ENCODE measurements around the gene CSH2.
"Not testable (repeated sequence)": the region's sequence is repeated elsewhere in the genome, so short reads cannot be mapped to it uniquely, and the experiment has no call there.

The CSH2 gene

DNA sequence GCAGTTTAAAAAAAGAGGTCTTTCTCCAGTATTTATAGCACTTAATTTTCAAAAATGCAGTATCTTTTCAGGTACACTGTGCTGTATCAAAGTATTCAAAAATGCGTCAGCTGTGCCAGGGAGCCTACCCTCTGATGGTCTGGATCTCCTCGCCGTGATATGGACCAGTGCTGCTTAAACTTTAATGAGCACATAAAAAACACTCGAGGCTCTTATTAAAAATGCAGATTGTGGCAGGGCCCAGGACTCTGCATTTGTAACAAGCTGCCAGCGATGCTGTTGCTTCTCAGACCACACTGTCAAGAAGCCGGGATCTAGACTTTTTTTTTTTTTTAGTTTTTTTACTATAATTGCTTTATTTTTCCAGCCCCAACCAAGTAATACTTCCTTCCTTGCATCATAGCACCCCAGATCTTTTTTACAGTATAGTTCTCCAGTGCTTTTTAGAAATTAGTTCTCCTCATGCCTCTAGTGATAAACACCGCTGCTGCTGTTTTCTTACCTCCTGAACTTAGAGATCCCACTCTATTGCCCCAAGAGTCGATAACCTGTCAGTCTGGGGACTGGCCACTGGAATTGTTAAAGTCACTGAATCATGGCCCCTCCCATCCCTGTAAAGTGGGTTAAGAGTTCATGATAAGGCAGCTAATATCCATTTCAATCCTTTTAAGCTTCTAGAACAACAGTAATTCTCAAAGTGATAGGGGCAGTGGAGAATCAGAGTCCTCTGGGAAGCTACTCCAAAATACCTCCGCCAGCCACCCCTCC is 29.4 kb downstream of the CSH2 start:
- H2BK120ac ChIP-seq (ENCODE audit: low read depth, low read length) = no peak overlapping the region
- H3K4me2 ChIP-seq (ENCODE audit: insufficient read depth, low read length, poor library complexity, severe bottlenecking) = no peak overlapping the region
- peaks cover 4% of the 10 kb centered on the region for H3K79me1 ChIP-seq (ENCODE audit: low read depth, low read length)
- no peak overlapping the region for H3K18ac ChIP-seq (ENCODE audit: low read length)
- no peak overlapping the region for H4K8ac ChIP-seq (ENCODE audit: low read depth, low read length)
- H3K4me3 ChIP-seq (ENCODE audit: low read length in 2 of 2) = peak overlapping the region in 1 of 2 donors; percentile 61
- H2BK15ac ChIP-seq (ENCODE audit: low read length) = no peak overlapping the region
- no peak overlapping the region for H3K27ac ChIP-seq (replicated peaks; ENCODE audit: low read length)
- H3K4ac ChIP-seq (ENCODE audit: low read length) = no peak overlapping the region
- no peak overlapping the region for H2BK5ac ChIP-seq (ENCODE audit: low read length)
- H2AK5ac ChIP-seq (ENCODE audit: low read depth, low read length) = no peak overlapping the region
- no peaks in the 10 kb centered on the region for H3K36me3 ChIP-seq (replicated peaks in 1 of 2; ENCODE audit: control insufficient read depth in 2 of 2, insufficient read depth in 2 of 2, low read length in 2 of 2)
- peaks cover 0 to 4% of the 10 kb centered on the region in 2 donors for H3K9me3 ChIP-seq (replicated peaks in 1 of 2; ENCODE audit: control insufficient read depth in 2 of 2, insufficient read depth in 1 of 2, low read depth in 1 of 2, low read length in 2 of 2)
- peaks cover 0 to 4% (median 0%) of the 10 kb centered on the region in 3 experiments for H3K27me3 ChIP-seq (ENCODE audit: control insufficient read depth in 3 of 3, insufficient read depth in 3 of 3, low read depth in 1 of 3, low read length in 3 of 3)
- H3K9ac ChIP-seq (ENCODE audit: low read depth, low read length, poor library complexity) = no peak overlapping the region
- DNase-seq (ENCODE audit: low spot score) = no peak
- H2BK12ac ChIP-seq (ENCODE audit: low read length) = no peak overlapping the region
- H2AFZ ChIP-seq (ENCODE audit: low read length) = peak overlapping the region; percentile 95
- H3K14ac ChIP-seq (ENCODE audit: low read length) = no peak overlapping the region
- no peak overlapping the region for H3K23ac ChIP-seq (ENCODE audit: low read depth, low read length, poor library complexity)
- H4K91ac ChIP-seq (ENCODE audit: low read depth, low read length, poor library complexity) = no peak overlapping the region
- H3K4me1 ChIP-seq (ENCODE audit: control insufficient read depth in 2 of 2, insufficient read depth in 1 of 2, low read depth in 1 of 2, low read length in 2 of 2) = peaks cover 11 to 13% of the 10 kb centered on the region in 2 donors
- WGBS, 2 donors (ENCODE audit: extremely low coverage in 2 of 2, insufficient read length in 2 of 2, insufficient replicate concordance in 1 of 2) = no CpG with 5 or more reads among the region's 9 CpGs

DNA sequence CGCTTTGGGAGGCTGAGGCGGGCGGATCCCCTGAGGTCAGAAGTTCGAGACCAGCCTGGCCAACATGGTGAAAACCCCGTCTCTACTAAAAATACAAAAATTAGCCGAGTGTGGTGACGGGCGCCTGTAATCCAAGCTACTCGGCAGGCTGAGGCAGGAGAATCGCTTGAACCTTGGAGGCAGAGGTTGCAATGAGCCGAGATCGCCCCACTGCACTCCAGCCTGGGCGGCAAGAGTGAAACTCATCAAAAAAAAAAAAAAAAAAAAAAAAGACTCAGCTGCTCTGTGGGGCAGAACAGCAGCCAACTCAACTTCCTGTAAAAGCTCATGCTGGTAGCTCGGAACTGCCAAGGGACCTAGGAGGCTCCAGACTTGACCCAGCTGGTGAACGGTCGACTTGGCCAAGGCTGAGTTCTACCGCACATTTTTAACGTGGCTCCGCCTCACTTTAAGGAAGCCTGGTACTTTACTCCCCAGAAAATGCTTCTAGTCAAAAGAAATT is 30.0 kb downstream of the CSH2 start:
- H3K23ac ChIP-seq (ENCODE audit: low read depth, low read length, poor library complexity); H3K9me3 ChIP-seq (replicated peaks in 1 of 2; ENCODE audit: control insufficient read depth in 2 of 2, insufficient read depth in 1 of 2, low read depth in 1 of 2, low read length in 2 of 2); DNase-seq (ENCODE audit: low spot score); H4K91ac ChIP-seq (ENCODE audit: low read depth, low read length, poor library complexity); H3K79me1 ChIP-seq (ENCODE audit: low read depth, low read length); H3K14ac ChIP-seq (ENCODE audit: low read length); H2BK15ac ChIP-seq (ENCODE audit: low read length); H2BK120ac ChIP-seq (ENCODE audit: low read depth, low read length); H3K27me3 ChIP-seq (ENCODE audit: control insufficient read depth in 3 of 3, insufficient read depth in 3 of 3, low read depth in 1 of 3, low read length in 3 of 3); H3K4ac ChIP-seq (ENCODE audit: low read length); H2AK5ac ChIP-seq (ENCODE audit: low read depth, low read length); H3K9ac ChIP-seq (ENCODE audit: low read depth, low read length, poor library complexity); H2BK5ac ChIP-seq (ENCODE audit: low read length); H3K36me3 ChIP-seq (replicated peaks in 1 of 2; ENCODE audit: control insufficient read depth in 2 of 2, insufficient read depth in 2 of 2, low read length in 2 of 2); H4K8ac ChIP-seq (ENCODE audit: low read depth, low read length); H2BK12ac ChIP-seq (ENCODE audit: low read length): not testable (repeated sequence)
- H3K4me2 ChIP-seq (ENCODE audit: insufficient read depth, low read length, poor library complexity, severe bottlenecking) = peak overlapping the region; percentile 56
- peak overlapping the region; percentile 70 for H3K27ac ChIP-seq (replicated peaks; ENCODE audit: low read length)
- H3K4me1 ChIP-seq (ENCODE audit: control insufficient read depth in 2 of 2, insufficient read depth in 1 of 2, low read depth in 1 of 2, low read length in 2 of 2) = peaks cover 11 to 13% of the 10 kb centered on the region in 2 donors
- WGBS, 2 donors (ENCODE audit: extremely low coverage in 2 of 2, insufficient read length in 2 of 2, insufficient replicate concordance in 1 of 2) = no CpG with 5 or more reads among the region's 19 CpGs
- peak overlapping the region; percentile 15 for H3K18ac ChIP-seq (ENCODE audit: low read length)
- H3K4me3 ChIP-seq (ENCODE audit: low read length in 2 of 2) = peak overlapping the region; percentile 61 to 82
- peak overlapping the region; percentile 95 for H2AFZ ChIP-seq (ENCODE audit: low read length)

DNA sequence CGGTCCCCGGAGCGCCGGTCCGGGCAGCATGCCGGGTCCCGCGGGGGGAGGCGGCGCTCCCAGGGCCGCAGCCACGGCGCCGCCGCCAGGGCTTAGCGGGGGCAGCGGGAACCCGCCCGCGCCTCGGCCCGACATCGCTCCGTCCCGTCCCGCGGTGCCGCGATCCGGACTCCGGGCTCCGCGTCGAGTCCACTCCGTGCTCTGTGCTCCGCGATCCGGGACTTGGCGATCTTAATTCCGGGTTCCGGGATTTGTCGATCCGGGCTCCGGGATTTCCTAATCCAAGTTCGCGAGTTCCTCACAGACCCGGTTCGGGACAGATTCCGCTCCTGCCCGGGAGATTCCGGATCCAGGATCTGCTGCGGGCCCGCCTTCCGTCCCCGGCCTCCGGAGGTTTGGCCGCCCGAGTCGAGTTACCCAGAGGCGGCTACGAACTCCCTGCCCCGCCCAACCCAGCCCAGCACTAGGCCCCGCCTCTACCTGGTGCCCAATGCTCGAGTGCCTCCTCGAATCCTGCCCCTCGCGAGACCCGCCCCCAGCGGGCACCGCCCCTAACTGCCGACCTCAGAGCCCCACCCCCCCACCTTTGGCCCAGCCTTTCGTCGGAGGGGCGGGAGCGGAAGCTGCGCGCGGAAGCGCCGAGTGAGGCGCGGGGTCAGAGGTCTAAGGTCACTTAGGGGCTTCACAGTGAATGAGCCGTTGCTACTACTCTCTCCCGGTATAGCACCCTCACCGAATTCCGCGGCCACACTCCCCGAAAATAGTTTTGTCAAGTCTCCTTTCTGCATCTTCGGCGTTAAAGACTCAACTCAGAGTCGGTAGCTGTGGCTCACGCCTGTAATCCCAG is 30.7 kb downstream of the CSH2 start, which contains the start of gene SMARCD2:
SMARCD2 (minus strand) TSS at position 146 of the 847 bp plus-strand sequence; CDS start at position 135, 11 bp downstream.
- Histone ChIP-seq H2AK5ac (ENCODE audit: low read depth, low read length) (no peak within 1 kb of the TSS), H3K4ac (ENCODE audit: low read length) (no peak within 1 kb of the TSS), H3K9me3 (replicated peaks in 1 of 2; ENCODE audit: control insufficient read depth in 2 of 2, insufficient read depth in 1 of 2, low read depth in 1 of 2, low read length in 2 of 2) (peaks cover 0 to under 1% of the 10 kb centered on the region in 2 donors), H2BK15ac (ENCODE audit: low read length) (no peak within 1 kb of the TSS), H2BK120ac (ENCODE audit: low read depth, low read length) (no peak within 1 kb of the TSS), H3K27me3 (ENCODE audit: control insufficient read depth in 3 of 3, insufficient read depth in 3 of 3, low read depth in 1 of 3, low read length in 3 of 3) (no peaks in the 10 kb centered on the region), H3K79me1 (ENCODE audit: low read depth, low read length) (peaks cover 6% of the 10 kb centered on the region), H2AFZ (ENCODE audit: low read length) (peak within 1 kb of the TSS; percentile 95), H2BK5ac (ENCODE audit: low read length) (peak within 1 kb of the TSS; percentile 79), H3K36me3 (replicated peaks in 1 of 2; ENCODE audit: control insufficient read depth in 2 of 2, insufficient read depth in 2 of 2, low read length in 2 of 2) (peaks cover 0 to 5% of the 10 kb centered on the region in 2 donors), H4K8ac (ENCODE audit: low read depth, low read length) (no peak within 1 kb of the TSS), H3K18ac (ENCODE audit: low read length) (peak within 1 kb of the TSS; percentile 97), H3K23ac (ENCODE audit: low read depth, low read length, poor library complexity) (peak within 1 kb of the TSS; percentile 28), H3K27ac (replicated peaks; ENCODE audit: low read length) (peak within 1 kb of the TSS; percentile 86), H3K14ac (ENCODE audit: low read length) (peak within 1 kb of the TSS; percentile 94), H4K91ac (ENCODE audit: low read depth, low read length, poor library complexity) (no peak within 1 kb of the TSS), H3K4me2 (ENCODE audit: insufficient read depth, low read length, poor library complexity, severe bottlenecking) (peak within 1 kb of the TSS; percentile 72), H2BK12ac (ENCODE audit: low read length) (no peak within 1 kb of the TSS), H3K4me3 (ENCODE audit: low read length in 2 of 2) (peak within 1 kb of the TSS; percentile 61 to 89), H3K4me1 (ENCODE audit: control insufficient read depth in 2 of 2, insufficient read depth in 1 of 2, low read depth in 1 of 2, low read length in 2 of 2) (peaks cover 11 to 13% of the 10 kb centered on the region in 2 donors), H3K9ac (ENCODE audit: low read depth, low read length, poor library complexity) (peak within 1 kb of the TSS; percentile 92)
- peak; percentile 99 for DNase-seq (ENCODE audit: low spot score)
- no CpG with 5 or more reads among the region's 92 CpGs for WGBS, 2 donors (ENCODE audit: extremely low coverage in 2 of 2, insufficient read length in 2 of 2, insufficient replicate concordance in 1 of 2)

Data from neuronal stem cell (in vitro differentiated cells).